Activated B cell treated with CpG ODN at 0.5 μM for 24 hours (primary cell): ENCODE measurements around the gene CA12. TPM values are rescaled to one million over a fixed set of nuclear protein-coding genes. Genes with fewer than 3 reads are reported as not detected.

Experiments
- ATAC-seq: fragments of 200-7000 bp; cut with Tn5 transposase; one replicate; pipeline ENCODE4 v1.10.0; 2021; ENCODE audit warnings: low read depth, mild to moderate bottlenecking, moderate library complexity
- CTCF ChIA-PET: fragments of 350-600 bp; sonication (Branson Sonifier 250); formaldehyde crosslinking; loops from one replicate; lab custom pipeline; 2021; ENCODE audit warnings: antibody characterized with exemption; lab: Charles Lee
- POLR2A ChIA-PET: fragments of 350-600 bp; sonication (Branson Sonifier 250); formaldehyde crosslinking; loops from one replicate; lab custom pipeline; 2021; ENCODE audit warnings: antibody characterized with exemption; lab: Charles Lee
- DNase-seq: peaks from one replicate; pipeline ENCODE4 v3.0.0; 2022
- H3K27ac Mint-ChIP-seq: one replicate; pipeline ENCODE4 v1.8.0; 2020; ENCODE audit warnings: mixed read lengths
- H3K27me3 Mint-ChIP-seq: one replicate; pipeline ENCODE4 v1.8.0; 2021; ENCODE audit warnings: mixed read lengths
- H3K36me3 Mint-ChIP-seq: one replicate; pipeline ENCODE4 v1.8.0; 2021; ENCODE audit warnings: low read depth, mixed read lengths
- H3K4me1 Mint-ChIP-seq: one replicate; pipeline ENCODE4 v1.8.0; 2021; ENCODE audit warnings: mixed read lengths
- H3K4me3 Mint-ChIP-seq: one replicate; pipeline ENCODE4 v1.8.0; 2020; ENCODE audit warnings: mild to moderate bottlenecking, mixed read lengths
- H3K9me3 Mint-ChIP-seq: one replicate; pipeline ENCODE4 v1.8.0; 2020; ENCODE audit warnings: mixed read lengths
- CTCF ChIP-seq: fragments of 200-600 bp; IDR thresholded peaks from one replicate; pipeline ENCODE4 v1.8.0; 2022; ENCODE audit warnings: antibody characterized with exemption, mild to moderate bottlenecking
- intact Hi-C: fragments of 100-400 bp; cut with micrococcal nuclease; formaldehyde crosslinking; loops from one replicate; pipeline ENCODE4 v1.15.1; 2024
- total RNA-seq: library from RNA; stranded (reverse); gene quantifications from 2 replicates; pipeline ENCODE4 v1.2.3, GENCODE V29; 2022

The CA12 gene
- total RNA-seq, 1 donor from 2014 or later = not detected

- Mint-ChIP-seq H3K27ac (no peak overlapping the region), H3K9me3 (no peaks in the 10 kb centered on the region), H3K4me1 (peaks cover 8% of the 10 kb centered on the region), H3K27me3 (no peaks in the 10 kb centered on the region), H3K36me3 (no peaks in the 10 kb centered on the region), H3K4me3 (no peak overlapping the region)
- no peak for TF ChIP-seq CTCF
- ATAC-seq (peak; percentile 34), DNase-seq (no peak)
- intact Hi-C loops = loop anchor here (1.0 to 10.0 kb wide), 5 partner anchors 114 to 354 kb away; partner anchors contain the start of genes LACTB and RPS27L
- ChIA-PET CTCF (interaction anchor here (0.7 to 2.9 kb wide), 9 partner anchors 60 to 661 kb away, joined by 3 to 56 read pairs (median 4); no protein-coding TSS in a partner anchor), POLR2A (no interaction called here)
Observed at GRCh38 chr15:63402498-63403253, 21.0 kb upstream of the CA12 start.

- ATAC-seq (no peak), DNase-seq (no peak)
- H3K27ac Mint-ChIP-seq = no peak overlapping the region
- no peaks in the 10 kb centered on the region for H3K9me3 Mint-ChIP-seq
- no peak overlapping the region for H3K4me3 Mint-ChIP-seq
- H3K36me3 Mint-ChIP-seq = no peaks in the 10 kb centered on the region
- no peak for TF ChIP-seq CTCF
- ChIA-PET POLR2A (no interaction called here), CTCF (interaction anchor here (0.7 to 2.9 kb wide), 10 partner anchors 34 to 660 kb away, joined by 3 to 56 read pairs (median 4); no protein-coding TSS in a partner anchor)
- intact Hi-C loops = loop anchor here (5.0 to 10.0 kb wide), 2 partner anchors 245 to 277 kb away; partner anchors contain the start of genes LACTB and RPS27L
- peaks cover 8% of the 10 kb centered on the region for H3K4me1 Mint-ChIP-seq
- no peaks in the 10 kb centered on the region for H3K27me3 Mint-ChIP-seq
Observed at GRCh38 chr15:63401714-63402497, 20.3 kb upstream of the CA12 start.

- intact Hi-C loops = loop anchor here (5.0 to 10.0 kb wide), 2 partner anchors 244 to 276 kb away; partner anchors contain the start of genes LACTB and RPS27L
- TF ChIP-seq CTCF = no peak
- DNase-seq = no peak
- ChIA-PET POLR2A (no interaction called here), CTCF (interaction anchor here (1.0 to 2.9 kb wide), 5 partner anchors 34 to 354 kb away, joined by 3 to 56 read pairs (median 5); no protein-coding TSS in a partner anchor)
- Mint-ChIP-seq H3K9me3 (no peaks in the 10 kb centered on the region), H3K27me3 (no peaks in the 10 kb centered on the region), H3K36me3 (no peaks in the 10 kb centered on the region), H3K4me1 (peaks cover 5% of the 10 kb centered on the region), H3K27ac (no peak overlapping the region), H3K4me3 (no peak overlapping the region)
- no peak for ATAC-seq
Observed at GRCh38 chr15:63401078-63401477, 19.4 kb upstream of the CA12 start.

- ChIA-PET POLR2A (no interaction called here), CTCF (no interaction called here)
- no peak for DNase-seq
- no peak for TF ChIP-seq CTCF
- no peak overlapping the region for H3K4me3 Mint-ChIP-seq
- H3K4me1 Mint-ChIP-seq = no peaks in the 10 kb centered on the region
- H3K27ac Mint-ChIP-seq = no peak overlapping the region
- no peak for ATAC-seq
- H3K27me3 Mint-ChIP-seq = peaks cover 10% of the 10 kb centered on the region
- no peaks in the 10 kb centered on the region for H3K9me3 Mint-ChIP-seq
- intact Hi-C loops = no loop called here
- no peaks in the 10 kb centered on the region for H3K36me3 Mint-ChIP-seq
Observed at GRCh38 chr15:63398456-63398855, 16.8 kb upstream of the CA12 start.
